ENCODE results near the gene SNUPN.

GRCh38 chr15:75647370-75648155 is 22.0 kb upstream of the SNUPN start, which contains the start of gene SNX33:
- TF ChIP-seq CTCF (conservative IDR thresholded peaks at IDR 0.05) (no peak; the same call in 1 of the 2 replicates), ZFX (IDR thresholded peaks at IDR 0.05) (0 out of 2 replicates have a peak, but pooled peaks have one; percentile 5)

Data from C4-2B (cell line).